Measurements from ENCODE around the gene SLC25A14. TPM values are rescaled to one million over a fixed set of nuclear protein-coding genes. Genes with fewer than 3 reads are reported as not detected.

The SLC25A14 gene
- polyA plus RNA-seq, 1 donor from 2014 or later: 150 TPM

GRCh38 chrX:130415201-130415600, 75.5 kb downstream of the SLC25A14 start:
- H3K4me2 ChIP-seq (ENCODE audit: low read length): no peak overlapping the region
- H3K27me3 ChIP-seq (ENCODE audit: insufficient read depth, low read depth, low read length): no peaks in the 10 kb centered on the region
- TF ChIP-seq RAD21 (conservative IDR thresholded peaks at IDR 0.05) (no peak), TAF1 (IDR thresholded peaks at IDR 0.05; ENCODE audit: low read depth) (no peak), SMC3 (conservative IDR thresholded peaks at IDR 0.05; ENCODE audit: poor library complexity) (no peak), REST (IDR thresholded peaks at IDR 0.05; ENCODE audit: borderline replicate concordance) (no peak), CTCF (IDR thresholded peaks at IDR 0.05; ENCODE audit: poor library complexity, severe bottlenecking) (no peak), POLR2AphosphoS5 (IDR thresholded peaks at IDR 0.05) (no peak), EP300 (conservative IDR thresholded peaks at IDR 0.05; ENCODE audit: poor library complexity, severe bottlenecking) (no peak), EZH2 (IDR thresholded peaks at IDR 0.05; ENCODE audit: borderline replicate concordance, insufficient read depth, low read length, poor library complexity, severe bottlenecking) (no peak)

GRCh38 chrX:130416785-130417184, 77.1 kb downstream of the SLC25A14 start:
- H3K79me2 ChIP-seq (replicated peaks; ENCODE audit: insufficient read depth, low read length): no peaks in the 10 kb centered on the region
- H4K20me1 ChIP-seq (ENCODE audit: insufficient read depth): no peaks in the 10 kb centered on the region
- no peak overlapping the region for H3K4me2 ChIP-seq (ENCODE audit: low read length)
- H3F3A ChIP-seq (ENCODE audit: insufficient read depth, low read length, poor library complexity, severe bottlenecking): no peaks in the 10 kb centered on the region
- no peaks in the 10 kb centered on the region for H3K27me3 ChIP-seq (ENCODE audit: insufficient read depth, low read depth, low read length)
- no peaks in the 10 kb centered on the region for H3K9me3 ChIP-seq (ENCODE audit: low read length)
- no peak overlapping the region for H3K27ac ChIP-seq (ENCODE audit: low read length)
- H3K9me2 ChIP-seq (ENCODE audit: insufficient read depth, low read length): no peaks in the 10 kb centered on the region
- H2AFZ ChIP-seq (ENCODE audit: low read depth, low read length): no peak overlapping the region
- H3K36me3 ChIP-seq (ENCODE audit: insufficient read depth, low read length): no peaks in the 10 kb centered on the region
- TF ChIP-seq RAD21 (conservative IDR thresholded peaks at IDR 0.05) (no peak), SMC3 (conservative IDR thresholded peaks at IDR 0.05; ENCODE audit: poor library complexity) (no peak), EZH2 (IDR thresholded peaks at IDR 0.05; ENCODE audit: borderline replicate concordance, insufficient read depth, low read length, poor library complexity, severe bottlenecking) (no peak), REST (IDR thresholded peaks at IDR 0.05; ENCODE audit: borderline replicate concordance) (no peak), TAF1 (IDR thresholded peaks at IDR 0.05; ENCODE audit: low read depth) (no peak), MXI1 (conservative IDR thresholded peaks at IDR 0.05; ENCODE audit: poor library complexity, severe bottlenecking) (no peak), CTCF (IDR thresholded peaks at IDR 0.05; ENCODE audit: poor library complexity, severe bottlenecking) (no peak), POLR2AphosphoS5 (IDR thresholded peaks at IDR 0.05) (no peak), EP300 (conservative IDR thresholded peaks at IDR 0.05; ENCODE audit: poor library complexity, severe bottlenecking) (no peak)
- no peak overlapping the region for H3K4me3 ChIP-seq (ENCODE audit: low read length)
- no peak overlapping the region for H3K9ac ChIP-seq (ENCODE audit: low read length)

More at GRCh38 chrX:130415201-130415600, 75.5 kb downstream of the SLC25A14 start:
- H4K20me1 ChIP-seq (ENCODE audit: insufficient read depth): no peaks in the 10 kb centered on the region
- H3K9ac ChIP-seq (ENCODE audit: low read length): no peak overlapping the region
- H3K9me3 ChIP-seq (ENCODE audit: low read length): no peaks in the 10 kb centered on the region
- no peak overlapping the region for H3K4me3 ChIP-seq (ENCODE audit: low read length)
- H2AFZ ChIP-seq (ENCODE audit: low read depth, low read length): no peak overlapping the region
- no peaks in the 10 kb centered on the region for H3K79me2 ChIP-seq (replicated peaks; ENCODE audit: insufficient read depth, low read length)
- no peaks in the 10 kb centered on the region for H3F3A ChIP-seq (ENCODE audit: insufficient read depth, low read length, poor library complexity, severe bottlenecking)
- no peak overlapping the region for H3K27ac ChIP-seq (ENCODE audit: low read length)
- no peaks in the 10 kb centered on the region for H3K36me3 ChIP-seq (ENCODE audit: insufficient read depth, low read length)
- no peaks in the 10 kb centered on the region for H3K9me2 ChIP-seq (ENCODE audit: insufficient read depth, low read length)

All from neural cell (in vitro differentiated cells).